ENCODE measurements around the gene CD6. TPM values are rescaled to one million over a fixed set of nuclear protein-coding genes. Genes with fewer than 3 reads are reported as not detected.

Gene CD6
- total RNA-seq, 1 donor from 2014 or later = 0.39 TPM

DNA sequence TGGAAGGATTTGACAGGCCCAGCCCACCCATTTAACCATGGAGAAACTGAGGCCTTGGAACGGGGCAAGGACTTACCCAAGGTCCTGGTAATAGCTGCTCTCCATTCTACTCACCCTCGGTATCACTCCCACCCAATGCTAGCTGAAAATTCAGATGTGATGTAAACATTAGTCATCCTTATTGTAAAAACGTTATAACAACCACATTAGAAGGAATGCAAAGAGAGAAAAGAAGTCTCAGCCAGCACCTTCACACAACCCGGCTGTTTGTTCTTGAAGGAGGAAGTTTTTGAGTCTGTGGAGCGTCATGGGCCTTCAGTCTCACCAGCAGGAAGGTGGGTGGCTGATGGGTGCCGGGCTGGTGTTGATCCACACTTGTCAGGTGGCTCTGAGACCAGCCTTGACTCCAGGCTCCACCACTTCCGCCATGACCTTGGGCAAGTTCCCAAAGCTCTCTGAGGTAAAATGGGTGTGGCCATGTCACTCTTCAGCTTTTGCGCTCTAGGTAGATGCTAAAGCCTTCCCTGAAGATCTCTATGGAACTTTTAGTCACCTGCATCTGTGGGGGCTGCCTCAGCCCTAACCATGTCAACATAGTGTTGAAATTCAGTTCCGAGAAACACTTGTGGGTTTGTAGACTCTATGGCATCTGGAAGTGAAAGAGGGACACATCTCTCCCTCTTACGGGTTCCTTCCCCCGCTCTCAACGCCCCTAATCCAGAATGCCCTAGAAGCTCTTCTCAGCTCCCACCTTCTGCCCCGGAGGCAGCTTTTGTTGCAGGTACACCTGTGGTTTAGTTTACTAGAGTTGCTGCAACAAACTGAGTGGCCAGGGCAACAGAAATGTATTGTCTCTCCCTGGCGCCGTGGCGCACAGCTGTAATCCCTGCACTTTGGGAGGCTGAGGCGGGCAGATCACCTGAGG lies 14.8 kb downstream of the CD6 start:
- no peaks in the 10 kb centered on the region for H3K9me3 ChIP-seq (ENCODE audit: insufficient read depth, low read depth, low read length)
- Mint-ChIP-seq H3K27me3 (ENCODE audit: low read depth, unreplicated experiment) (peaks cover 21% of the 10 kb centered on the region), H3K4me3 (ENCODE audit: unreplicated experiment) (no peak overlapping the region), H3K36me3 (ENCODE audit: low read depth, unreplicated experiment) (no peaks in the 10 kb centered on the region), H3K4me1 (ENCODE audit: low read depth, unreplicated experiment) (peaks cover 4% of the 10 kb centered on the region), H3K27ac (ENCODE audit: unreplicated experiment) (no peak overlapping the region), H3K9me3 (ENCODE audit: unreplicated experiment) (no peaks in the 10 kb centered on the region)
- peaks cover 8% of the 10 kb centered on the region for H3K27me3 ChIP-seq (ENCODE audit: insufficient read depth, low read length)
- H3K4me1 ChIP-seq (ENCODE audit: insufficient read depth, low read length) = peaks cover 8% of the 10 kb centered on the region
- no peak overlapping the region for H3K9ac ChIP-seq (ENCODE audit: low read length)
- peak overlapping the region; percentile 40 for H3K4me2 ChIP-seq (ENCODE audit: low read length)
- FAIRE-seq (no peak), DNase-seq (ENCODE audit: low read depth) (peak; percentile 38)
- H3K36me3 ChIP-seq (ENCODE audit: insufficient read depth, low read length) = no peaks in the 10 kb centered on the region
- TF ChIP-seq EZH2 (IDR thresholded peaks at IDR 0.05; ENCODE audit: insufficient read depth, low read length) (no peak), CTCF (IDR thresholded peaks at IDR 0.05; ENCODE audit: insufficient read depth, low read depth, low read length) (no peak)
- no peak overlapping the region for H3K4me3 ChIP-seq (ENCODE audit: insufficient read depth, low read depth, low read length)
- H2AFZ ChIP-seq (ENCODE audit: low read depth, low read length) = peak overlapping the region; percentile 44
- no peaks in the 10 kb centered on the region for H3K79me2 ChIP-seq (ENCODE audit: insufficient read depth, low read length)
- no peaks in the 10 kb centered on the region for H4K20me1 ChIP-seq (ENCODE audit: insufficient read depth, low read length)
- H3K27ac ChIP-seq (ENCODE audit: low read depth, low read length) = no peak overlapping the region

DNA sequence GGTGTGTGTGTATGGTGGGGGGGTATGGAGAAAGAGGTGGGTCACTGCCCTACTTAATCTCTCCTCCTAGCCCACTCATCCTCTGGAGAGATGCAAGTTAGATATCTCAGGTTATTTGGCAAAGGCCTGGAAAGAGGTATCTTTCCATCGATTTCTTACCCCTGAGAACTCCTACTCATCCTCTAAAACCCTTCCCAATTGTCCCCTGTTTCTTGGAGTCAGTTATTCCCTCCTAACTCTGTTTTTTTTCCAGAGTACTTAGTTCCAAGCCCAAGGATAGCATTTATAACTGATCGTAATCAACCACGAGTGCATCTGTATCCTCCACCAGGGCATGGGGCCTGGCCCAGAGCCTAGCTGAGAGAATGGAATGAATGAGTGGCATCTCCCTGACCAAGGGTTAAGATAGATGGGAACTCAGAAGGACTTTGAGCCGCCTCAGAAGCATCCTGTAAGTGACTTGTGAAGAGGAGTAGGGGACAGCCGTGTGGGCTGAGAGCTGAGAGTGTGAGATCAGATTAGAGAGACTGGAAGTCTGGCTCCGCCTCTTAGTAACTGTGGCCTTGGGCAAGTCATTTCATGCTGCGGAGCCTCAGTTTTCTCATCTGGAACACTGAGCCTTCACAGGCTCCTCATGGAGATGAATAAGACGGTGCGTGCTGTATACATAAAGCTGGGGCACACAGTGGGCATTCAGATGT lies 16.2 kb downstream of the CD6 start:
- Mint-ChIP-seq H3K27me3 (ENCODE audit: low read depth, unreplicated experiment) (peaks cover 19% of the 10 kb centered on the region), H3K4me3 (ENCODE audit: unreplicated experiment) (no peak overlapping the region), H3K9me3 (ENCODE audit: unreplicated experiment) (no peaks in the 10 kb centered on the region), H3K4me1 (ENCODE audit: low read depth, unreplicated experiment) (peaks cover 4% of the 10 kb centered on the region), H3K27ac (ENCODE audit: unreplicated experiment) (no peak overlapping the region), H3K36me3 (ENCODE audit: low read depth, unreplicated experiment) (no peaks in the 10 kb centered on the region)
- Histone ChIP-seq H3K36me3 (ENCODE audit: insufficient read depth, low read length) (no peaks in the 10 kb centered on the region), H3K9ac (ENCODE audit: low read length) (no peak overlapping the region), H3K9me3 (ENCODE audit: insufficient read depth, low read depth, low read length) (no peaks in the 10 kb centered on the region), H3K4me3 (ENCODE audit: insufficient read depth, low read depth, low read length) (no peak overlapping the region), H3K27me3 (ENCODE audit: insufficient read depth, low read length) (peaks cover 8% of the 10 kb centered on the region), H2AFZ (ENCODE audit: low read depth, low read length) (no peak overlapping the region), H4K20me1 (ENCODE audit: insufficient read depth, low read length) (no peaks in the 10 kb centered on the region), H3K4me2 (ENCODE audit: low read length) (no peak overlapping the region), H3K4me1 (ENCODE audit: insufficient read depth, low read length) (peaks cover 8% of the 10 kb centered on the region), H3K79me2 (ENCODE audit: insufficient read depth, low read length) (no peaks in the 10 kb centered on the region), H3K27ac (ENCODE audit: low read depth, low read length) (no peak overlapping the region)
- DNase-seq (ENCODE audit: low read depth) (no peak), FAIRE-seq (no peak)
- TF ChIP-seq EZH2 (IDR thresholded peaks at IDR 0.05; ENCODE audit: insufficient read depth, low read length) (no peak), CTCF (IDR thresholded peaks at IDR 0.05; ENCODE audit: insufficient read depth, low read depth, low read length) (no peak)
